Activated gamma-delta T cell (primary cell): Measurements from ENCODE around the gene SETD1A.
"Not testable (repeated sequence)": the region's sequence is repeated elsewhere in the genome, so short reads cannot be mapped to it uniquely, and the experiment has no call there.

Source experiments
- DNase-seq: peaks from one replicate; lab custom pipeline; 2025; lab: John Stamatoyannopoulos, UW

SETD1A gene

GRCh38 chr16:30998852-30999761, 41.6 kb downstream of the SETD1A start:
- no peak for DNase-seq

DNA sequence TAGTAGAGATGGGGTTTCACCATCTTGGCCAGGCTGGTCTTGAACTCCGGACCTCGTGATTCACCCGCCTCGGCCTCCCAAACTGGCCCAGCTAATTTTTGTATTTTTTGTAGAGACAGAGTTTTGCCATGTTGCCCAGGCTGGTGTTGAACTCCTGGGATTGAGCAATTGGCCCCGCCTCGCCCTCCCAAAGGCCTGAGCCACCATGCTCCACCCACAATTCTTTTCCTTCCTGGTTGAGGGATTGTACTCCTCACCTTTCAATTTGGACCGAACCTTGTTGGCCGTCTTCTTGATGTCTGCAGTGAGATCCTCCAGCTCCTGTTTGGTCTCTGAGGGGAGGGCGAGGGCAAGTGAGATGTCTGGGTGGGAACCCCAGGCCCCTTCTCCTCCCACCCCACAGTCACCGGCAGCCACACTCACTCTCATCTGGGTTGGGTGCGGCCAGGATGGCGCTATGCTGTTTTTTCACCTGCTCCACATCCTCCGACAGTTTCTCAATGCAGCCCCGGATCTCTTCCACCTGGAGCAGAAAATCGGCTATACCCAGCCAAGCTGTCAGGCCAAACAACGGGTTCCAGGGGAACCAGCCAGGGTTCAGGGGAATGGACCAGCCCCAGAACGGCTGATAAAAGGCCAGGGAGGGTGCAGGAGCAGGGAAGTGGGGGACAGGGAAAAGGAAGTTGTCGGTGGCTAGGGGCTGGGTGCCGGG, 43.3 kb downstream of the SETD1A start:
- DNase-seq, result no peak

DNA sequence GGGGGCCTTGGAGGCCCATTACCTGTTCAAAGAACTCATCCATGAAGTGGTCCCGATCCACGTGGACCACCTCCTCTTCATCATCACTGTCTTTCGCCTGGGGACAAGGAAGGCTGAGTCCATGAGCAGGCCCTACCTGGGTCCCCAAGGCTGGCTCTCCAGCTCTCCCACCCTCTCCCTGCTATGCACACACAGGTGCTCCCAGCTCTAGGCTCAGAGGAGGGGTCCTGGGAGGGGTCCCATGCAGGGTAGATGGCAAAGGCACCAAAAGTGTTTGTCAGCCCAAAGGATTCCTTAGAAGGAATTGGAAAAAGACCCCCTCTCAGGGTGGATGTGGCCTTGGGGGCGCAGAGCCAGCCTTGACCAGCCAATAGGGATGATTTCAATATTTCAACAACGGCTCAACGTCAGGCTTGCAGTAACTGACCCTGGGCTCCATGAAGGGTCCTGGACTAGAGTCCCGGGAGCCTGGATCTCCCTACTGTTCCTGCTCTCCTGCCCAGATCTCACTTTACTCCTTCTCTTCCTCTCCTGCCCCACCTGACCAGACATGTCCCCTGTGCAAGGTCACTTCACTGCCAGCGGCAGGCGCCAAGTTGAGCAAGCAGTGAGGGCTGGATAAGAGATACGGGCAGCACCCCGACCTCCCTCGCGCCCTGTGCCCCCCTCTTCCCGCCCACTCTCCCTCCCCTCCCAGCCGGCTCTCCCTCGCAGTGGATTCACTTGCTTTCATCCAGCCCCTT, 44.1 kb downstream of the SETD1A start:
- DNase-seq, result no peak

- no peak for DNase-seq
Measured at GRCh38 chr16:31002250-31002700, 44.7 kb downstream of the SETD1A start.

DNA sequence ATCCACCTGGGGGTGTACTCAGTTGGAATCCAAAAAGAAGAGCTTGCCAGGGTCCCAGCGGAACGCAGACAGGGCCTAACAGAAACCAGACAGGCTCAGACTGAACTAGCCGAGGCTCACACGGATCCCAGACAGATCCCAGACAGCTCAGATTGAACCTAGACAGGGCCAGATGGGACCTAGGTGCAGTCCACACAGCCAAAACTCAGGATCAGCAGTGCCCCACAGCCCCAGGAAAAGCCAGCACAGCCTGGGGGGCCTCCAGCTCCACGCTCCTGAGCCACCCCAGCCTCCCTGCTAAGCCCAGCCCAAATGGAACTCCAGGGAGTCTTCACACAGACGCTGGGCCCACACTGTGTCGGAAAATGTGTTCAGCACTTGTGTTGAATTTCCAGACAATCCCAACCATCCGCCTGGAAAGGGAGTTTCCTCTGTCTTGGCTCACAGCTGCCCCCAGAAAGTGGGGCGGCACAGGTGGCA, 45.3 kb downstream of the SETD1A start:
- DNase-seq, result no peak

DNA sequence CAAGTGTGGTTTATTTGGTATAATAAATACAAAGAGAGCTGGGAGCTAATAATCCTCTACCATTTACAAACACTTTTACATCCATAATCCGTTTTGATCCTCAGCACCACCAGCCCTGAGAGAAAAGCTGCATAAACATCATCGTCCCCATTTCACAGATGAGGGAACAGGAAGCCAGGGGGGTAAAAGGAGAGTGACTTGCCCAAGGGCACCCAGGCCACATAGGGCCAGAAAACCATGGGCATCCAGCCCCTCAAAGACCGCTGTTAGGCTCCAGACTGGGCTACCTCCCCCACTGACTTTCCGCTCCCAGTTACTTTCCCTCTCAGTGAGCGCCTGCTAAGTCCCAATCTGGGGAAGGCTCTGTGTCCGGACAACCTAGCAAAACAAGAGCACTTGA, 46.2 kb downstream of the SETD1A start:
- no peak for DNase-seq

- DNase-seq, result no peak
Measured at GRCh38 chr16:31004658-31005057, 47.1 kb downstream of the SETD1A start.

DNA sequence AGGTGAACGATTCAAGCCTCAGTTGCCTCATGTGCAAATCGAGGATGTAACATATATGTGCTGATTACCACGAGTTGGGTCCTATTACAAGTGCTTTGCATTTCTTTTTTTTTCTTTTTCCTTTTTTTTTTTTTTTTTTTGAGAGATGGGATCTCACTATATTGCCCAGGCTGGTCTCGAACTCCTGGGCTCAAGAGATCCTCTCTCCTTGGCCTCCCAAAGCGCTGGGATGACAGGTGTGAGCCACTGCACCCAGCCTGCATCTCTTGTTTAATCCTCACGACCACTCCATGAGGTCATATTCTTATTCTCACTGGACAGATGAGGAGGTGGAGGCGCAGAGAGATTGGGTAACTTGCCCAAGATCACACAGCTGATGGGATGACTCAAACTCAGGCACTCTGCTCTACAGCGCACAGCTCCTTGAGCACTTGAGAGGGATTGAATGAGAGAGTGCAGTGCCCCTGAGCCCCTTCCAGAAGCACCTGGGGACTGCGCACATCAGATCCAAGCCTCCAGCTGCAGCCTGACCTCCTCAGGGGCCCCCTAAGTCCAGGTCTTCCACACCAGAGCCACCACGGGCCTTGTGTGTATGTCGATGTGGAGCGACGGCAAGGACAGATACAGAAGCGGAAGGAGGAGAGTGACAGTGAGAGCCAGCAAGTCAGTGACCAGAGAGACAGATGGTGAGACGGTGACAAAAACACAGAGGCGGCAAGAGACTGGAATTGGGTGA, 48.0 kb downstream of the SETD1A start:
- no peak for DNase-seq

GRCh38 chr16:31006086-31006385, 48.5 kb downstream of the SETD1A start:
- no peak for DNase-seq

DNA sequence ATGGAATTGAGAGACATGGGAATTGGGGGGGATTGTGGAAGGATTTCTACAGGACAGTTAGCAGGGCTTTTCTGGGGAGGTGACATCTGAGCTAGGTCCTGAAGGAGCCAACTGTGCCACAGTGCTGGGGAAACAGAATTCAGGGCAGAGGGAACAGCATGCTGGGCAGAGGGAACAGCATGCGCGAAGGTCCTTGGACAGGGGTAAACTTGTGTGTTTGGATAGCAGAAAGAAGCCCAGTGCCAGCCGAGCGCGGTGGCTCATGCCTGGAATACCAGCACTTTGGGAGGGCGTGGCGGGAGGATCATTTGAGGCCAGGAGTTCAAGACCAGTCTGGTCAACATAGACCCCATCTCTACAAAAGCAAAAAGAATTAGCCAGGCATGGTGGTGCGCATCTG, 49.0 kb downstream of the SETD1A start:
- DNase-seq, result no peak

DNA sequence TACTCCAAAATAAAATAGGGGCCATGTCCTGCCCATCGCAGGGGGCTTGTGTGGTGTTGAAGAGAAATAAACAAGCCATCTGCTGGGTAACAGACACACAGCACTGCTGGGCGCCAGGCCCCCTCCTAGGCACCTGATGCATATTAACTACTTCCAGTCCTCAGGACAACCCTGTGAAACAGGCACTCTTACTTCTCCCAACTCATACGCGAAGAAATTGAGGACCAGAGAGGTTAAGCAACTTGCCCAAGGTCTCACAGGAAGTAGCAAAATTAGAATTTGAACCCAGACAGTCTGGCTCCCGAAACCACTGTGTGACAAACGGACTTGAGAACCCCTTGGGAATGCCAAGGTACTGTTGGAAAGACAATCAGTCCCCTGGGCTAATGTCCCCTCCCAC, 50.1 kb downstream of the SETD1A start:
- DNase-seq, result no peak

- no peak for DNase-seq
Measured at GRCh38 chr16:31008149-31008548, 50.6 kb downstream of the SETD1A start.

DNA sequence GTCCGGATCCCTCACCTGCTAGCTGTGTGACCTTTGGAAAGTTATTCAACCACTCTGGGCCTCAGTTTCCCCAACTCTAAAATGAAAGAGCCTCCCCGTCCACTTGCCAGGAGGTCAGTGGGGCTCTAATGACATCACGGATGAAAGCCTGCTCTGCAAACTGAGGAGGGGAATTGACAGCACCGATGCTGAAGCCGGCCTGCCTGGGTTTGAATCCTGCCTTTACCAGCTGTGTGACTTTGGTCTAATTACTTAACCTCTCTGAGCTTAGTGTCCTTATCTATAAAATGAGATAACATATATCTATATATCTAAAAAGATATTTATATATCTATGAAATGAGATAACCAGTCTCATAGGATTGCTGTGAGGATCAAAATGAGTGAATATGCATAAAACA, 51.0 kb downstream of the SETD1A start:
- no peak for DNase-seq

GRCh38 chr16:31009120-31009519, 51.6 kb downstream of the SETD1A start:
- no peak for DNase-seq

GRCh38 chr16:31009894-31010584, 52.5 kb downstream of the SETD1A start:
- no peak for DNase-seq

DNA sequence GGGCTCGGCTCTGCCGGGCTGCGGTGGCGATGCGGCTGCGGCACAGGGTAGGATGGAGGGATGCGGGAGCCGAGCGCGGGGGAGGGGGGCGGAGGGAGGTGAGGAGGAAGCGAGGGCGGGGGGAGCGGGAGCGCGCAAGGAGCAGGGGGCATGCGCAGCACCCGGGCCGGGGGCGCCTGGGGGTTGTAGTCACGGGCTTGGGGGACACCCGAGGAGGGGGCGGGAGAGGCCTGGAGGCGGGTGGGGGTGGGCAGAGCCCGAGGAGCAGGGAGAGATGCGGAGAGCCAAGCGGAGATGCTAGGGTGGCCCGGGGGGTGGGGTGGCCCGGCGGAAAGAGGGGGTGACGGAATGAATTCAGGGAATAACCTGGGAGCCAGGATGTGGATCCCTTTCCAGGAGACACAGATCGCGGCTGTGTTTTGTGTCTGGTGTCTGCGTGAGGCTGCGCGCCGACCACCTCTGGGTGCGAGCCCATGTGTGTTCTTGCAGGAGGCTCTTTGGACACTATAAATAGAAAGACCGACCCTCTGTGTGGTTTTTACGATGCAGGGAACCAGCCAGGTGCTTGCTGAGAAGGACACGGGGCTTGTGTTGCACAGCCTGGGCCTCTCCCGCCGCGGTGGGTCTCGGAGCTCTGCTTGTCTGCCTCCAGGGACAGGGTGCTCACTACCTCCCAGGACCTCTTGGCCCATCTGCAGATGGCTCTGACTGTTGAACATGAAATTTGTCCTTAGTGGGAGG, 53.2 kb downstream of the SETD1A start, which contains the start of gene STX1B:
TSS of gene STX1B (minus strand) at position 54 of the 741 bp plus-strand sequence. CDS start 242 bp downstream, outside the sequence.
- peak; percentile 27 for DNase-seq

GRCh38 chr16:31011815-31012214, 54.3 kb downstream of the SETD1A start:
- not testable (repeated sequence) for DNase-seq

- not testable (repeated sequence) for DNase-seq
Measured at GRCh38 chr16:31013292-31013691, 55.7 kb downstream of the SETD1A start.

GRCh38 chr16:31016018-31016417, 58.5 kb downstream of the SETD1A start:
- DNase-seq, result no peak

GRCh38 chr16:31017756-31018155, 60.2 kb downstream of the SETD1A start:
- not testable (repeated sequence) for DNase-seq
